Measurements from ENCODE around the gene SHANK2.

SHANK2 gene

DNA sequence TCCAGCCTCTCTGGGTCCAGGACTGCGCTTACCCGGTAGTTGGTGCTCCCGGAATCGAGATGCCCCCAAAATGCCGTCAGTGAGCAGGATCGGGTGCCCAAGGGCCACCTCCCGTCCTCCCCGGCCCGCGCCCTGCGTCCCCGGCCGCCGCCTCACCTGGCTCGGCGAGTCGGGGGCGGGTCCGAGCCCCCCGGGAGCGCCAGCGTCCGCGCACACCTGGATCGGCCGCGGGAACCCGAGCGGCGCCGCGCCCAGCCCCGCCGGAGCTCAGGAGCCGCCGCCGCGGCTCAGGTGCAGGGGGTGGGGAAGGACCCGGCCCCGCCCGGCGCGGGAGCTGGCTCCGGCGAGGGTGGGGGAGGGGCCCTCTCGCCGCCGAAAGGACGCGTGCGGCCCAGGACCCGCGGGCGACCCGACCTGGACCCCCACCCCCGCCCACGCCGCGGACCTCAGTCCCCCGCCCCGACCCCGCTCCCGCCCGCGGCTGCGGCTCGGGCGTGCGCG is at the start of gene SHANK2:
Gene SHANK2 (minus strand): TSS at position 309 of the 501 bp plus-strand sequence. CDS start 105,251 bp downstream, outside the sequence.
- peak within 1 kb of the TSS; percentile 99 for H3K27ac ChIP-seq
- TF ChIP-seq, protein P1, sequence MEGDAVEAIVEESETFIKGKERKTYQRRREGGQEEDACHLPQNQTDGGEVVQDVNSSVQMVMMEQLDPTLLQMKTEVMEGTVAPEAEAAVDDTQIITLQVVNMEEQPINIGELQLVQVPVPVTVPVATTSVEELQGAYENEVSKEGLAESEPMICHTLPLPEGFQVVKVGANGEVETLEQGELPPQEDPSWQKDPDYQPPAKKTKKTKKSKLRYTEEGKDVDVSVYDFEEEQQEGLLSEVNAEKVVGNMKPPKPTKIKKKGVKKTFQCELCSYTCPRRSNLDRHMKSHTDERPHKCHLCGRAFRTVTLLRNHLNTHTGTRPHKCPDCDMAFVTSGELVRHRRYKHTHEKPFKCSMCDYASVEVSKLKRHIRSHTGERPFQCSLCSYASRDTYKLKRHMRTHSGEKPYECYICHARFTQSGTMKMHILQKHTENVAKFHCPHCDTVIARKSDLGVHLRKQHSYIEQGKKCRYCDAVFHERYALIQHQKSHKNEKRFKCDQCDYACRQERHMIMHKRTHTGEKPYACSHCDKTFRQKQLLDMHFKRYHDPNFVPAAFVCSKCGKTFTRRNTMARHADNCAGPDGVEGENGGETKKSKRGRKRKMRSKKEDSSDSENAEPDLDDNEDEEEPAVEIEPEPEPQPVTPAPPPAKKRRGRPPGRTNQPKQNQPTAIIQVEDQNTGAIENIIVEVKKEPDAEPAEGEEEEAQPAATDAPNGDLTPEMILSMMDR (conservative IDR thresholded peaks at IDR 0.05): no peak

DNA sequence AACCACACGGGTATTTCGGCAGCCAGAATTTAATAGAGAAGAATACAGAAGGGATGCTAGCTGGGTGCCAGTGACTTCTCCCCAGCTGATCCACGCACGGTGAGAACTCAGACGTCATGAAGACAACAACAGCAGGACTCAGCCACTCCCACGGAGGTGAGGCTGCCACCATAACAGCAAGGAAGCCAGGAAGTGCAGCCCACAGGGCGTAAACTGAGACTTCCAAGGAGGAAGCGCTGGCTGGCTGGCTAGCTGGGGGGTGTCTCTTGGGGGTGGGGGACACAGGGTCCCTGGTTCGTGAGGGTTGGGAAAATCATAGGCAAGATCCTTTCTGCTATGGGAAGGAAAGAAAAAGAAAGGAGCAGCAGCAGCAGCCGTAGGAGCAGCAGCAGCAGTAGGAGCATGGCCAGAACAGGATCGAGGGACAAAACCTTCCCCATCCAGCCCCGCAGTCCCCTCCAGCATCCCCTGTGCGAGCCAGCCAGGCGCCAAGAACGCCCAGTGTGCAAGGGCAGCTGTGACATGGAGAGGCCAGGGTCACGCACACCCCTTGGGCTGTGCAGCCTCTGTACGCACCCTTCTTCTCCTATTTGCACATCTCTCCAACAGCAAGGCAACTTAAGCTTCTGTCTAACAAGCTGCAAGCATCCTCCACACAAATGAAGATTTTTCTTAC is 49.6 kb upstream of the SHANK2 start:
- no peak overlapping the region for H3K27ac ChIP-seq
- TF ChIP-seq, protein P1 (conservative IDR thresholded peaks at IDR 0.05): no peak

DNA sequence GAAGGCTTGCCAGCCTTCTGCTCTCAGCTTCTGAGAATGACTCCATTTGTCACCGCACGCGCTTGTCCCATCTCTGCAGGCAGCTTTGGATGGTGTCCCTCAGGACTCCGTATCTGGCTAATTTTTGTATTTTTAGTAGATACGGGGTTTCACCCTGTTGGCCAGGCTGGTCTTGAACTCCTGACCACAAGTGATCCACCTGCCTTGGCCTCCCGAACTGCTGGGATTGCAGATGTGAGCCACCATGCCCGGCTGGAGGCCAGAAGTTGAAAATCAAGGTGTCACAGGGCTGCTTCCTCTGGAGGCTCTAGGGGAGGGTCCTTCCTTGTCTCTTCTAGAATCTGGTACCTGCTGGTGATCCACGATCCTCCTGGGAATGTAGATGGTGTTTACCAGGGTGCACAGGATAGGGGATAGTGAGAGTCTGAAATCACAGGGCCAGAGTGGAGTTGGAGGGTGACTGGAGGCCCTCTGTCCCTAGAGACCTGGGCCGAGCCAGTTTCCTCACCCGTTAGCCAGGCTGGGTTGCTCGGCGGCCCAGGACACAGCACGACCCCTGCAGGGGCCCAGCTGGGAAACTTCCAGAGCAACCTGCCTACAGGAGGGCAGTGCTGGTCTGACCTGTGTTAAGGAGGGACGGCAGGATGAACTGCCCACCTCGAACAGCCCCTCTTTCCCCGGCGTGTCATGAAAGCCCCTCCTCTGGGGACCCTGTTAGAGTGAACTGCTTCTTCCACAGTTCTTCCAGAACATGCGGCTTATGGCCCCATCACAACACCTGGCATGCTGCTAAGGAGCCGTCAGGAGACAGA is 48.9 kb upstream of the SHANK2 start:
- TF ChIP-seq, protein P1 (conservative IDR thresholded peaks at IDR 0.05): no peak

DNA sequence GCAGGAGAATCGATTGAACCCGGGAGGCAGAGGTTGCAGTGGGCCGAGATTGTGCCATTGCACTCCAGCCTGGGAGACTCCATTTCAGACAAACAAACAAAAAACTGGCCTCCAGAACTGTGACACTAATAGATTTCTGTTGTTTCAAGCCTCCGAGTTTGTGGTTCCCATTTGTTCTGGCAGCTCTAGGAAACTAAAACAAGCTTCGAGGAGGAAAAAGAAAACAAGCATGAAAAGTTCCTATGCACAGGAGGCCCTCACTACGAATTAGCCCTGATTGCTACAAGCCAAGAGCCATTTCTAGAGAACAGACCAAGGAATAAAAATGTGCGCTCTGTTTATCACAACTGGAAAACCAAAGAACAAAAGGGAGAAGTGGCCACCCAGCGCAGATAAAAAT is 47.8 kb upstream of the SHANK2 start:
- H3K27ac ChIP-seq: no peak overlapping the region
- TF ChIP-seq, protein P1 (conservative IDR thresholded peaks at IDR 0.05): no peak

More for the DNA sequence above, 48.9 kb upstream of the SHANK2 start:
- no peak overlapping the region for H3K27ac ChIP-seq

DNA sequence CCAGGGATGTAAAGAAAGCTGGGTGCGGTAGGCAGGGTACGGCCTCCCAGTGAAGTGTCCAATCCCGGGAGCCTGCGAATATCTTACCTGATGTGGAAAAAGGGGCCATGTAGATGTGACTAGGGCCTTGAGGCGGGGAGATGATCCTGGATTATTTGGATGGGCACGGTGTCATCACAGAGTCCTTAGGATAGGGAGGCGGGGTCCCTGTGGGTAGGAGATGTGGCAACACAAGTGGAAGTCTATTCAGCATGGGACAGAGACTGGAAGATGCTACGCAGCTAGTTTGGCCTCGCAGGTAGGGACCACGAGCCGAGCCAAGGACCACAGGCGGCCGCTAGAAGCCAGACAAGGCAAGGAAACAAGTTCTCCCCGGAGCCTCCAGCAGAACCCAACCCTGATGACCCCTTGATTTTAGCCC is 46.4 kb upstream of the SHANK2 start:
- peak overlapping the region; percentile 16; the same call in 1 of the 2 replicates for H3K27ac ChIP-seq
- TF ChIP-seq, protein P1 (conservative IDR thresholded peaks at IDR 0.05): no peak

DNA sequence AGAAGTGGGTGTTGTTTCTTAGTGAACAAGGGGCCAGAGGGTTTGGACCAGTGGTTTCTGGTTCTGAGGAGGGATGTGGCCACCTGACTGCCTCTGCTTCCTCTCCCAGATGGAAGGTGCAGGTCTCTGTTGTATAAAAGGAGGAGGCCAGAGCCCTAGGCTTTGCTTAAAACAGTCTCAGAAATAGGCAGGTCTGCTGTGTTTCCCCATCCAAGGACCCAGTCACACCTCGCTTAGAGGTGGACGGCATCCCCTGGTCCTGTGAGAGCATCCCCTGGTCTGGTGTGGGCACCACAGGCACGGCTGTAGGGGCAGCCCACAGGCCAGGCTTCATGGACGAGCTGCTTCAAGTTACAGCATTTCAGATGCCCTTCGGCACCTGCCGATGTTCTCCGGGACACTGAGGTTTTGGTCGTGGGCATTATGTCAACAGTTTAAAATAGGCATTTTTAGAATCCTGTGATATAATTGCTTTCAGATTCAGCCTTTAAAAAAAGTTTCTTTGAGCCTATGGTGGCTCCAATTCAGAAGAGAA is 45.7 kb upstream of the SHANK2 start:
- TF ChIP-seq, protein P1 (conservative IDR thresholded peaks at IDR 0.05): no peak
- H3K27ac ChIP-seq: no peak overlapping the region
